CD4-positive, alpha-beta T cell treated with Interleukin-15 for 1 hour (primary cell): ENCODE measurements around the gene SOX8.
A peak's percentile ranks its signal among the peaks of the same experiment; 100 is the strongest.
"Not testable (repeated sequence)": the region's sequence is repeated elsewhere in the genome, so short reads cannot be mapped to it uniquely, and the experiment has no call there.

Source experiments
- DNase-seq: peaks from one replicate; pipeline ENCODE4 v3.0.0-alpha.2; 2020

SOX8 gene

GRCh38 chr16:955766-956165 is 25.8 kb upstream of the SOX8 start:
- not testable (repeated sequence) for DNase-seq

GRCh38 chr16:959232-960040 is 22.1 kb upstream of the SOX8 start:
- no peak for DNase-seq

GRCh38 chr16:962366-962765 is 19.2 kb upstream of the SOX8 start:
- no peak for DNase-seq

- DNase-seq: no peak
Observed at GRCh38 chr16:962901-963814, 18.4 kb upstream of the SOX8 start.

GRCh38 chr16:963913-964312 is 17.7 kb upstream of the SOX8 start:
- no peak for DNase-seq

GRCh38 chr16:964356-965035 is 17.1 kb upstream of the SOX8 start:
- DNase-seq: peak; percentile 58

- DNase-seq: no peak
Observed at GRCh38 chr16:965036-965395, 16.6 kb upstream of the SOX8 start.

GRCh38 chr16:965487-965886 is 16.1 kb upstream of the SOX8 start:
- no peak for DNase-seq

GRCh38 chr16:966035-966434 is 15.5 kb upstream of the SOX8 start:
- DNase-seq: no peak

GRCh38 chr16:966505-966904 is 15.1 kb upstream of the SOX8 start:
- no peak for DNase-seq

GRCh38 chr16:967077-967541 is 14.5 kb upstream of the SOX8 start:
- DNase-seq: no peak

GRCh38 chr16:967546-968295 is 13.8 kb upstream of the SOX8 start:
- no peak for DNase-seq

GRCh38 chr16:968620-969019 is 12.9 kb upstream of the SOX8 start:
- DNase-seq: no peak

- DNase-seq: no peak
Observed at GRCh38 chr16:969508-970385, 11.8 kb upstream of the SOX8 start.

- no peak for DNase-seq
Observed at GRCh38 chr16:970386-970765, 11.2 kb upstream of the SOX8 start.

GRCh38 chr16:970766-971581 is 10.6 kb upstream of the SOX8 start, which contains the start of gene LMF1:
TSS of gene LMF1 (minus strand) at chr16:970984. CDS start at chr16:970980, 4 bp downstream.
- DNase-seq: peak; percentile 94

- DNase-seq: no peak
Observed at GRCh38 chr16:971582-971905, 10.0 kb upstream of the SOX8 start.

GRCh38 chr16:971981-972315 is 9.6 kb upstream of the SOX8 start:
- no peak for DNase-seq

GRCh38 chr16:972316-973002 is 9.1 kb upstream of the SOX8 start:
- no peak for DNase-seq

- DNase-seq: no peak
Observed at GRCh38 chr16:973366-973765, 8.2 kb upstream of the SOX8 start.
